Measurements from ENCODE around the gene ITGB2. TPM values are rescaled to one million over a fixed set of nuclear protein-coding genes. Genes with fewer than 3 reads are reported as not detected.

The ITGB2 gene
- total and polyA plus RNA-seq, 12 donors = 6.3 to 249 (median 98.9) TPM

Other genes starting within 250 kb of the ITGB2 start
- not detected for gene KRTAP12-1, start 238.7 kb downstream of the ITGB2 start, total RNA-seq
- not detected for gene KRTAP12-1, start 238.7 kb downstream of the ITGB2 start, polyA plus RNA-seq
- gene KRTAP10-12, start 223.7 kb downstream of the ITGB2 start, total RNA-seq = not detected
- gene KRTAP10-12, start 223.7 kb downstream of the ITGB2 start, polyA plus RNA-seq = not detected
- not detected for gene TSPEAR, start 209.3 kb downstream of the ITGB2 start, total RNA-seq
- not detected for gene TSPEAR, start 209.3 kb downstream of the ITGB2 start, polyA plus RNA-seq
- gene UBE2G2, start 119.1 kb downstream of the ITGB2 start, total RNA-seq = 10 to 100 TPM; 50.8 to 99.9 (median 74.0) TPM
- 10 to 100 TPM; 44.8 to 72.8 (median 63.7) TPM for gene UBE2G2, start 119.1 kb downstream of the ITGB2 start, polyA plus RNA-seq
- 10 to 100 TPM; 61.1 to 92.3 (median 79.4) TPM for gene SUMO3, start 102.8 kb downstream of the ITGB2 start, total RNA-seq
- gene SUMO3, start 102.8 kb downstream of the ITGB2 start, polyA plus RNA-seq = 10 to 100 TPM; 21.1 to 70.6 (median 36.4) TPM
- 100 to 1,000 TPM; 114 to 467 (median 222) TPM for gene PTTG1IP, start 47.2 kb downstream of the ITGB2 start, total RNA-seq
- 100 to 1,000 TPM; 110 to 138 (median 118) TPM for gene PTTG1IP, start 47.2 kb downstream of the ITGB2 start, polyA plus RNA-seq
- 10 to 100 TPM; 11.1 to 45.3 (median 25.3) TPM for gene SLX9, start 19.1 kb upstream of the ITGB2 start, total RNA-seq
- gene SLX9, start 19.1 kb upstream of the ITGB2 start, polyA plus RNA-seq = 10 to 100 TPM; 13.1 to 22.8 (median 21.4) TPM
- 10 to 100 TPM in 8 of 9 donors, 1 to 10 TPM in 1; 7.2 to 21.6 (median 18.0) TPM for gene ADARB1, start 153.7 kb upstream of the ITGB2 start, total RNA-seq
- gene ADARB1, start 153.7 kb upstream of the ITGB2 start, polyA plus RNA-seq = 10 to 100 TPM in 2 of 3 donors, 1 to 10 TPM in 1; 7.5 to 16.3 (median 12.4) TPM